ENCODE measurements around the gene SETD6.

DNA sequence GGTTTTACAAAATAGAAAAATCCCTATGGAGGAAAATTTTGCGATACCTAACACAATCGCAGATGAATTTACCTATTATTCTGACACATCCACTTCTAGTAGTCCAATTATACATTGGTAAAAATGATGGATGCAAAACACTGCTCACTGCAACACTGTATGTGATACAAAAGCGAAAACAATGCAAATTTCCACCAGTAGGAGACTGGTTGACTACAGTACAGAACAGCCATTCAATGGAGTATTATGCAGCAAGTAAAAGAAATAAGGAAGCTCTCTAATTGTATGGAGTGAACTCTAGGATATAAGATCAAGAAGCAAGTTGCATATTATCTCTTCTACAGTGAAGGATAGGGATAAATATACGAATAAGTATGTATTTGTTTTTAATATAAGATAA lies 48.5 kb downstream of the SETD6 start:
- no peak for TF ChIP-seq MED1 (CRISPR knock-in tag; IDR thresholded peaks at IDR 0.05; ENCODE audit: borderline replicate concordance)
- TF ChIP-seq, protein P1, sequence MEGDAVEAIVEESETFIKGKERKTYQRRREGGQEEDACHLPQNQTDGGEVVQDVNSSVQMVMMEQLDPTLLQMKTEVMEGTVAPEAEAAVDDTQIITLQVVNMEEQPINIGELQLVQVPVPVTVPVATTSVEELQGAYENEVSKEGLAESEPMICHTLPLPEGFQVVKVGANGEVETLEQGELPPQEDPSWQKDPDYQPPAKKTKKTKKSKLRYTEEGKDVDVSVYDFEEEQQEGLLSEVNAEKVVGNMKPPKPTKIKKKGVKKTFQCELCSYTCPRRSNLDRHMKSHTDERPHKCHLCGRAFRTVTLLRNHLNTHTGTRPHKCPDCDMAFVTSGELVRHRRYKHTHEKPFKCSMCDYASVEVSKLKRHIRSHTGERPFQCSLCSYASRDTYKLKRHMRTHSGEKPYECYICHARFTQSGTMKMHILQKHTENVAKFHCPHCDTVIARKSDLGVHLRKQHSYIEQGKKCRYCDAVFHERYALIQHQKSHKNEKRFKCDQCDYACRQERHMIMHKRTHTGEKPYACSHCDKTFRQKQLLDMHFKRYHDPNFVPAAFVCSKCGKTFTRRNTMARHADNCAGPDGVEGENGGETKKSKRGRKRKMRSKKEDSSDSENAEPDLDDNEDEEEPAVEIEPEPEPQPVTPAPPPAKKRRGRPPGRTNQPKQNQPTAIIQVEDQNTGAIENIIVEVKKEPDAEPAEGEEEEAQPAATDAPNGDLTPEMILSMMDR (IDR thresholded peaks at IDR 0.05 in 2 of 3, conservative IDR thresholded peaks at IDR 0.05 in 1 of 3; ENCODE audit: insufficient read depth in 2 of 3, low read depth in 1 of 3, low read length in 3 of 3): no peak; a peak in 1 of 6 replicates
- no peak for TF ChIP-seq SIN3B (IDR thresholded peaks at IDR 0.05; ENCODE audit: low read depth)
- TF ChIP-seq ZNF384 (IDR thresholded peaks at IDR 0.05; ENCODE audit: low read depth, low read length): no peak
- TF ChIP-seq CHD1 (IDR thresholded peaks at IDR 0.05; ENCODE audit: low read length): no peak
- TF ChIP-seq ELF4 (CRISPR knock-in tag; IDR thresholded peaks at IDR 0.05): no peak
